ENCODE results near the gene ECM2.

GRCh38 chr9:92545002-92545510 lies 9.3 kb upstream of the ECM2 start:
- no peak for TF ChIP-seq CTCF (IDR thresholded peaks at IDR 0.05; ENCODE audit: insufficient read depth, low read depth, low read length)
- TF ChIP-seq EZH2 (IDR thresholded peaks at IDR 0.05; ENCODE audit: insufficient read depth, low read length), result no peak
